Inflammatory macrophage treated with lipopolysaccharide for 4 hours (primary cell): ENCODE data around the gene PAH.
A peak's percentile ranks its signal among the peaks of the same experiment; 100 is the strongest.

ENCODE experiments used
- DNase-seq: peaks from one replicate; pipeline ENCODE4 v3.0.0-alpha.2; 2020

PAH gene

DNA sequence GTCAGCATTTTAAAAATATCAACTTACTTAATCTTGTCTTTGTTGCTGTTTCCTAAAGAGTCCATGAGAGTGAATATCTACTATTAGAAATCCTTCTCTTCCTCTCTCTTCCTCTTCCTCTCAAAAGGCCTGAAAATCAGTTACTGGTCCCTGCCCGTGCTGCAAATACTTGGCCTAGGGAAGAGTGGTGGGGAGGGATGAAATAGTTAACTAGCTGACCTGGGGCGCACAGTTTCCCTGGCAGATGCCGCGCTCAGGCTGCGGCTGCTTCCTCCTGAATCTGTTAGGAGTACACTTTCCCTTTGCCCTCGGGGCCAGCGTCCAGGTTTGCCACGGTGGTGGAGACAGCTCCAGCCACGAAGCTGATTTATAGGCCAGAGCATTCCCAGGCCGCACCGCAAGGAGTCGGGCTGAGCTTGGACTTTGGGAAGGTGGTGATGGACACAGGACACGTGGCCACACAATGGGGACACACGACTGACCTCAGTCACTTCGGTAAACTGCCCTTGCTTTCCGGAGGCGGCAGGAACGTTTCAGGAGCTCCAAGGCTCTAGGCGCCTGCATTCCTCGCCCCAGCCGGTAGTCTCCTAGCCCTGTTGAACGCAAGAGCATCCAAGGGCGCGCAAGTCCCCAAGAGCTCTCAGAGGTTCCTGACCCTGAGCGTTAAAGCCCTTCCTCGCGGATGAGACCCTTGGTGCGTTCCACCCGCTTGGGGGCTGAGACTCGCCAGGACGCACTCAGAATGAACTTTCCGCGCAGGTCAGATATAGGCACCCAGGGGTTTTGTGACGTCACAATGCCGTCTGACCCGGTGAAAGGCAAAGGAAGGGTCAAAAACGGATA is 33.3 kb upstream of the PAH start:
- no peak for DNase-seq

DNA sequence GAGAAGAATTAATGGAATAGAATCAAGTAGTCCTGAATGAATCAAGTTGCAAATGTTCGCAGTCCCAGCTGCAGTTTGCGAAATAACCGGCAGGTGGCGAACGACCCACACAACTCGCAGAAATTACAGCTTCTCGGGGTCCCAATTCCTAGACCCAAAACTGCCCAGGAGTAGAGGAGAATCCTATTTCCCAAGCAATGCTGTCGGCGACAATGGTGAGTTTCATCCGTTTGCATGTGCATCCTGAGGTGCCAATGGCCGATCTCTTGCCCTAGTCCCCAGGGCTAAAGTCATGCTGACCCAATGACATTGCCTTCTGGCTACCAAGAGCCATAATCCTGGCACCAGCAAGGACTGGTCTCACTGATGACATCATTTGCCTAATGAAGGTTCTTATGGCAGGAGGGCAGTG is 31.9 kb upstream of the PAH start:
- DNase-seq: peak; percentile 3

DNA sequence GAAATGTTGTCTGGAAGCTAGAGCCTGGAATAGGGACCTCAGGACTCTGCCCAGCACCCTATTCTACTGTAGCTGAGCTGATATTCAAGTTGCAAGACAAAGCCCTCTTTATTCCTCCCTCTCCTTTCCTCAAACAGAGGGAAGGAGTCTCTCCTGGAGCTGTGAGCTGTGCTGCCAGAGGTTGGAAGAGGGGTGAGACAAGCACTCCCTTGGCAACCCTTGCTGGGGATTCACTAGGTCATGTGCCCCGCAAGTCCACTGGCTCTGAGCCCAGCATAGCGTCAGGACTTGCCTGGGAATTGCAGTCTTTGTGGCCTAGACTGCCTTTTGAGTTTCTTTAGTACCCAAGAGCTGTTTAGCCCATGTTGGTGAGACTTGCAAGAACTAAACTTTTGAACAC is 29.0 kb upstream of the PAH start:
- DNase-seq: no peak

DNA sequence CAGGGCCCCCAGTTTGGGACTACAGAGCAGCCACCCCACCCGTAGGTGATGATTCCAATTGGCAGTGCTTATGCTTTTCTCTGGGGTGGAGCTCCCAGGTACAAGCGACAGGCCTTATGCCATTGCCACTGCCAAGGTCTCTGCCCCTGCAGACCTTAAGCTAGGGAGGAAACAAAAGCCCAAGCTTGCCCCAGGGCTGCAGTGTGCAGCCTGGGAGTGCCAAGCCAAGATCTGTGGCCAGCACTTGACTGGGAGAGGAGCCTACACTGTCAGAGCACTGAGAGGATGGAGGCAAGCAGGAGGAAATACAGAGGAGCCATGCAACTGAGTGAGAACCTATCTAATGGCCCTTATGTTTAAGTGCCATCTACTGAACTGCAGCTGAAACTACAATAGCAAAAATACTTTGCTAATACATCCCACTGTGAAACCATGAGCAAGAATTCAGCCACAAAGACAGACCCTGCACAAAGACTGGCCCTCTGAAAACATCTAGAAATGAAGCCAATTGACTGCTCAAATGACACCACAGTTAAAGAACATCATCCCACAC is 22.7 kb upstream of the PAH start:
- DNase-seq: no peak

DNA sequence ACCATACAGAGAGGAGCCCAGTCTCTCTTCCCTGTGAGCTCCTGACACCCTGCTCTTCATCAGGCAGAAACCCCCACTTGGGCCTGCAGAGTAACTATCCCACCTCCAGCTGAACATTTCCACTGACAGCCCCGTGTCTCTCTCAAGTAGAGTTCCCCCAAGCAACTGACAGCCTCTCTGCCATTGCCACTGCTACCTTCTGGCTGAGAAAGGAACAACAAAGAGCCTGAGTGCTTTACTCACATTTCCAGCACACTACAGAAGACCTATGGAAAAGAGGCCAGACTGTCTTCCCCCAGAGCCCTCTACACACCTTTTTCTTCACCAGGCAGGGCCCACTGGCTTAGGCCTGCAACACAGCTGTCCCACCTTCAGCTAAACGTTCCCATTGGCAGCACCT is 22.0 kb upstream of the PAH start:
- no peak for DNase-seq

DNA sequence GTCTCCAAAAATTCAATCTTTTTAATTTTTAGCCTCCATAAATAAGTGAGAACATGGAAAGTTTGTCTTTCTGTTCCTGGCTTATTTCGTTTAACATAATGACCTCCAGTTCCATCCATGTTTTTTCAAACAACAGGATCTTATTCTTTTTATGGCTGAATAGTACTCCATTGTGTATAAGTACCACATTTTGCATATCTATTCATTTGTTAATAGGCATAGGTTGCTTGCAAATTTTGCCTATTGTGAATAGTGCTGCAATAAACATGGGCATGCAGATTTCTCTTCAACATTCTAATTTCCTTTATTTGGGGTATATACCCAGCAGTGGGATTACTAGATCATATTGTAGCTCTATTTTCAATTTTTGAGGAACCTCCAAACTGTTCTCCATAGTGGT is 16.1 kb upstream of the PAH start:
- no peak for DNase-seq

DNA sequence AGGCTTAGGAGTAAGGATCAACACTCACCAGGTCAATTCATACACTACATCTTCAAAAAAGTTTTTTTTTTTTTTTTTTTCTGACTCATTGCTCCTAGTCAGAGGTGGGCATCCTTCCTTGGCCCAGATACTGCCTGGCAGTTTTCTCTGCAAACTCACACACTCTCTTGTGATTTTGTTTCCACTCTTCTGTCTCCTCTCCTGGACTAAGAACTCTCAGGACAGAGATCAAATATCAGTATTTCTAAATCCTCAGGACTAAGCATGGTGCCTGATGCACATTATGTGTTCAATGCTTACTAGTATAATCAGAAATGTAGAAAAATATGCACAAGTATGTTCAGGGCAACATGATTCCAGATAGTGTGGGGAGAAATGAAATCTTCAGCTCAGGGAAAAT is 10.2 kb upstream of the PAH start:
- DNase-seq: no peak

DNA sequence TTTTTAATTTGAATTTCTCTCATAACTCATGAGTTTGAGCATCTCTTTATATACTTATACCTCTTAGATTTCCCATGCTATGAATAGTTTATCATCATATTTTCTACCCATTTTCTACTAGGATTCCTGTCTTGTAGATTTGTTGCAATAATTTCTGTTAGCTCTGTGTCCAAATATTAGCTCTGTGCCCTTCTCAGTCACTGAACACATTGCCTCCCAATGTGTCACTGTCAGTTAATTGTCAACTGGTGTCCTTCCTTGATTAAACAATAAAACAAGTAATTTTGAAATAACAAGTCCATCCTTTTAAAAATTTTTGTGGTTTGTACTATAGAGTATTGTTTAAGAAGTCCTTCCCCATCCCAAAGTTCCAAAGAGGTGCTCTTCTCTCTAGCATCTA is 4.2 kb upstream of the PAH start:
- no peak for DNase-seq

DNA sequence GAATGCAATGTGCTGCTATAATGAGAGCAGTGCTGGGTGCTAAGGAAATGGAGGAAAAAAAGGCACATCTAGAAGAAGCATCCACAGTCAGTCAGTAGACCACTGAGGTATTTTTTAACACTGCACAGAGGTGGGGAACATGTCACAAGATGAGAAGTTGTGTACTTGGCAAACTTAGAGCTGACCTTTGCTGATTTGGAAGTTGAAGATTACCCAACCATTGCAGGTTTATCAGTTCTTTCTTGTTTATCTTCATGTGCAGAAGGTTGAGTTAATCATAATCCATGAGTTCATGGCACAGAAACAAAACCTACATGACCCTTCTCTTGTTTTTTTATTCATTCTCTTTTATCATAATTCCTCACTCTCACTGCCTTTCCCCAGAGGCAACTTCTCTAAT is 3.2 kb upstream of the PAH start:
- no peak for DNase-seq

DNA sequence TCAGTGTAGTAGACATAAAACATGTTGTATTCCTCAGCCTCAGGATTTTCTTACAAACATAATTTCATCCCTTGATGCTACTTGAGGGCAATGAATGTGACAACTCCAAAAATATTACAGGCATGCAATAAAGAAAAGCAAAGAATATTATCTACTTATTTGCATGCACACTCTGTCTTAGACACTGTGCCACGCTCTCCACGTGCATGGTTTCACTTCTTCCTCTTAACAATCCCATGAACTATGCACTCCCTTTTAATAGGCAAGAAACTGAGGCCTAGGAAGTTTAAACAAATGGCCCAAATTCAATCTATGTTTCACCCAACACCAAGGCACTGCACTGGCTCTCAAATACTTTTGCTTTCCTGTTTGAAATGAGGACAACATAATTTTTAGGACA is 1.8 kb upstream of the PAH start:
- DNase-seq: no peak

DNA sequence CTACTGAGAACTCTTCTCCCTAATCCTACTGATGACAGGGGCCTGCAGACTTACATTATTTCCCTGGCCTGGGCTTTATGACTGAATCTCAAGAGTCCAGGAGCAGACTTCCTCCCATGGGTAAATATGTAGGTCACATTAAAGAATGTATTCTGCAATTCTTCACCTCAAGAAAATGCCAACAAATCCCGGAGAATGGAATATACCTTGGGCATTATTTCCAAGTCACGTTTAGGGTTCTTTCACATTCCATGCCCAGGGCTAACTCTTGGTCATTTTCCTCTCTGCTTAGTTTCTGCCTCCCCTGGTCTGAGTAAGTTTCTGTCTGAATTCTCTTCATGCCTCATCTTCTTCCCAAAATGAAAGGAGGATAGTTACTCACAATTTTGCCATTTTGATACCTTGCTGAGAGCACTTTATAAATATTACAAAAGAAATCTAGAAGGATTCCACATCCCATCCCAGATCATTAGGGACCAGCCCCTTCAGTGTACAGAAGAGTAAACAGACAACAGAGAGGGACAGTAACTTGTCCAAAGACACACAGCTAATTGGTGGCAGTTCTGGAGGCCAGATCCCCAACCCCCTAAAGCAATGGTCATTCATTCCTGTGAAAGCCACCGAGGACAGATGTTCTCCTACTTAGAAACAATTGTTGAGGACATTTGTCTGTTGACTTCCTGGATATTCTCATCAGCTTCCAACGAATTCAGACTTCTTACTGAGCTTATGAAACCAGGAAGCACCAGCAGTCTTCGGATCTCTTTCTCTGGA is 605 bp downstream of the PAH start:
- no peak for DNase-seq

DNA sequence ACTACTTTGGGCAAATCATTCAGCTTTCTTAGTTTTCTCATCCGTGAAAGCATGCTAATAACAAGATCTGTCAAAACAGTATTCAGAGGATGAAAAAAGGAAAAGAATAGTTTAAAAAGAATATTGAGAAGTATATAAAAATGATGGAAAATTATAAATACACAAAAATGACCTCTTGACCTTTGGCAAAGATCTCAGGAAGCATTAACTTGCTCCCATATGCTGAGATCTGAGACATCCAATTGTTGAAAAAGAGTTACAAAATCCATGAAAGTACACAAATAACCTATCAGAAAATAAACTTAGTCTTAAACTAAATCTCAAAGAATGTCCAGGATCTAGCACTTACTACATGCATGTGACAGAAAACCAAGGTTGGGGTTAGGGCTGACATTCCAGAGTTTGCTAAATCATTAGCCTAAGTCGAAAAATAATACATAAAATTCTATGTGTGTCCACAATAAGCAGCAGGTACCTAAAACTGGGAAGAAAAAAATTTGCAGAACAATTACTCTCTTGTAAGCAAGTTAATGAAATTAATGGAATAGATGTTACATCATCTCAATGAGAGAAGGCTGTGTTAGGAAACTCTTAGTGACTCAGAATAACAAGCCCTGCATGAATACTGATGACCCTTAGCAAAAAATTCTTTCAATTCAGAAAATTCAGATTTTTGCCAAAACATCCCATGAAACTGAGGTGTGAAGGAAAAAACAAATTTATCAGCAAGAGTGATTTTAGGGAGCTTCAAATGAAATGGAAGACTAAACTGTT is 3.4 kb downstream of the PAH start:
- DNase-seq: no peak

DNA sequence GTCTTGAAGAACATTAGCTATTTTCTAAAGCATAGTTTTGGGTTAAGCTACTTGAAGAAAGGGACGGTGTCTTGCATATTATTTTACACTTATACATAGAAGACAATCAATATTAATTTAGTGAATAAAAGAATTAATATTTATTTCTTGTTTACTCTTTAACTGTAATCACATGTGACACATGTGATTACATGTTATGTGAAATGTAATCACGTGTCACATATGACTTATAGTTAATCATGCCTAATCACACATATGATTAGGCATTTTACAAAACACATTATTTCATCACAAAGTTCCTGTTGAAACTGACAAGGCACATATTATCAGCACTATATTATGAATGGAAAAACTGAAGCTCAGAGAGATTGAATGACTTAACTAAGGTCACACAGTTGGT is 4.8 kb downstream of the PAH start:
- no peak for DNase-seq

DNA sequence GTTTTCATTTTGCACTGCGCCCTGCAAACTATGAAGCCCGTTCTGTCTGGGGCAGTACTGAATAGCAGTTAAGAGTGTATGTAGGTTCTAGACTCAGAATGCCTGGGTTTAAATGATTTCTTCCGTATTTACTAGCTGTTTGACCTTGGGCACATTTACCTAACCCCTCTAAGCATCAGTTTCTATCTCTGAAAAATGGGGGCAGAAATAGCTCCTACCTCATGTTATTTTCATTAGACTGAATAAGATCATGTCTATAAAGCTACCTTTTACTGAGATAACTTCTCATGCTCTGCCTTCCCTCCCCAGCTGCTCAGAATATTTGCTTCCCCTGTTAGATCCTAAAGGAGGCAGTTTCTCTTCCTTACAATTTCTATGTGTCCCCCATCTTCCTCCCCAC is 5.7 kb downstream of the PAH start:
- DNase-seq: no peak

DNA sequence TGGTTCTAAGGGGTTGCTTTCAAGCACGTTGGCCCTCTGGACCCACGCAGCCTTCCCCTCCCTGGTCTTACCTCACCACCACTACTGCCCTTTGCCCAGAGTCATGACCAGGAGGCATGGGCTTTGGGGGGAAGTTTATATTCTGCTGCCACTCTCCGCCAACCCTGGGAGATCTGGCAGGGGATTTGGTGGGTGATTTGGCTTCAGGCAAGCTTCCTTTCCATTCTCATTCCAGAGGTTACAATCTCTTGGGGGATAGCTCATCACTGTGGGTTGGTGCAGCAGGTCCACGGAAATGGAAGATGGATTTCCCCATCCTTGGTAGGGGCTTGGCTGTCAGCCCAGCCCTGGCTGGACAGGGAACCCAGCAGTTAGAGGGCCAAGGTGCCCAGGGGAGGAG is 6.3 kb downstream of the PAH start:
- no peak for DNase-seq

DNA sequence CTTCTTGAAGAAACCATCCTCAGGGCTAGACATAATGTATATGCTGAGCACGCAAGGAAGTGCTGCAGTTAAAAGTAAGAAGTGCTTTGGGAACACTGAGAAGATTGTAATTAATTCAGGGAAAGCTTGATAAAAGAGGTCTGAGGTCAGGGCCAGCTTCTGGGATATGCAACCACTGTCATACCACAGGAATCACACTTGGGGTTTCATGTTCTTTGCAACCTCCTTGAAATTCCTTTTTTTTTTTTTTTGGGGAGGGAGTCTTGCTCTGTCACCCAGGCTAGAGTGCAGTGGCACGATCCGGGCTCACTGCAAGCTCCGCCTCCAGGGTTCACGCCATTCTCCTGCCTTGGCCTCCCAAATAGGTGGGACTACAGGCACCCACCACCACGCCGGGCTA is 6.9 kb downstream of the PAH start:
- no peak for DNase-seq

DNA sequence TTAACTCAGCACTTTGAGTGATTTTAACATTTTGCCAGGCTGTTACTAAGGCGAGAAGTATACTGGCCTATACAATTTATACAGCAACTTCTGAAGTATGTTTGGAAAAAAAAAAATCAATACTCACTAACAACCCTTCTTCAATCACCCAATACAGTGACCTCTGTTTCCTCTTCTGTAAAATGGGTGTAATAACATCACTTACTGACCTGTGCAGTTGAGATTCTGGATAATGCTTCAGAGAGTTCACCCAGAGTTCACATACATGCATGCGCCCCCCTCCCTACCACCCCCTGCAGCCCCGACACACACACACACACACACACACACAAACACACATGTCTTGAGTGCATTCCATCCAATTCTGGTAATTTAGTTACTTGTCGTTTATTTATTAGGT is 9.1 kb downstream of the PAH start:
- DNase-seq: no peak

DNA sequence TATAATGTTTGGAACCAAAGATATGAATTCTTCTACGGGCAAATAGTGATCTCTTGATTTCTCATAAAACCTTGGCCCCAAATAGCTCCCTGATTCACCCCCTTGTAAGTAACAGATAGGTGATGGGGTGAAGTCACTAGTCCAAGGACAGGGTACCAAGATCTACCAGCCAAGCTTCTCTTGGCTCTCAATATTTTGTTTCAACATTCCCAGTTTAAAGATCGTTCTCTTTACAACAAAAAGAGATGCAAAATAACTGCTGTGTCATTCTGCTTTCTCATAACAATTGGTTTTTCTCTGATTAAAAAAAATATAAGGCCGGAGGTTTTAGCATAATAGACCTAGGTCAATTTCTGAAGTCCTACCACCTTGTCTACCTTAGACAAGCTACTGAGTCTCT is 11.8 kb downstream of the PAH start:
- DNase-seq: no peak

DNA sequence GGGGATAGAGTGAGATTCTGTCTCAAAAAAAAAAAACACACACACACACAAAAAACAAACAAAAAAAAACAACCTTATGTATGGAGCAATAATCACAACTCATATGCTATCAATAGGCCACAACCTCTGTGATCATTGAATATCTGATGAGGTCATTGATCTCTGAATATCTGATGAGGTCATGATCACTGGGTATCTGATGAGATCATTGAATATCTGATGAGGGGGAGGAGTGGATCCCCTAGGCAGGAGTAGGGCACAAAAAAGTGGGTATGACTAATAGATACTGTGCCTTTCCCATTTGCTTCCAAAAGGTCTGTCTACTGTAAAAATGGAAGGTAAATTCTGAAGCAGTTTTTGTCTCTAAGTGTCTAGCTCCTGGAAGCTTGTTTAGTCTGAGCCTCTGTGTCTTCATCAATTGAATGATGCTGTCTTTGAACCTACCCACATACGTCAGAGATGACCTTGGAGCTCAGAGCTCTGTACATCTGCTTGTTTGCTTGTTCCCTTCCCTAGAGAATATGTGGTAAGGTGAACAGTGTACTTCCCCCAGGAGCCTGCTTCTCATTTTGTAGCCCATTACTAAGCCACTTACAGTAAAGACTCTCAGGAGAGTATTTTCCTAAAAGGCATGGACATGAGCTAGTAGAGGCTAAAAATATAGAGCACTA is 13.6 kb downstream of the PAH start:
- no peak for DNase-seq

DNA sequence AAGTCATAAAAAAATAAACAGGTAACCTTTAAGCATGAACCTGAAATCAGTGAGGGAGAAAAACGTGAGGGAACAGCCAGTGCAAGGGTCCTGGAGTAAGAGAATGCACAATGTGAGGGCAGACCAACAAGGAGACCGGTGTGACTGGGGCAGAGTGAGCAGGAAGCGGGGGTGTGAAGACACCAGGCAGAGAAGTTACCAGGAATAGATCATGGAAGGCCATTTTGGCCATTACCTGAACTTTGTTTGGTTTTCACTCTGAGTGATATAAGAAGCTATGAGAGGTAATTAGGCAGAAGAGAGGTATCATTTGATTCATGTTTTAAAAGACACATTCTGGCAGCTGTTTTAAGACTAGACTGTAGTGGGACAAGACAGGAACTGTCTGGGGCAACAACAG is 15.0 kb downstream of the PAH start:
- DNase-seq: no peak

DNA sequence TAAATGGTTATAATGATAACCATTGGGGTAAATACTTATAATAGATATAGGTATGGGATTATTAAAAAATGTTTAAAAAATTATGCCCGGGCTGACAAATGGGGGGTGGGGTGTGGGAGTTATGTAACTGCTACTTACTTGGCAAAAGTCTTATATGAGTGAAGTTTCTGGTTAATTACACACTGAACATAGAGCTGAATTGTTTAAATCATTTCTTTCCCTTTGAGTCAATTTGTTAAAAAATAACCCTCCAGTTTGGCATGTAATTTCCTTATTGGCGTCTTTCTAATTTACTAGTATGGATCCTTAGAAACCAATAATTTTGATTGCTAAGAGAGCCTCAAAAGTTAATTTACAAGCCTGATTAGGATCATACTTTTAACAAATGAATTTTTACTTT is 16.7 kb downstream of the PAH start:
- DNase-seq: no peak

DNA sequence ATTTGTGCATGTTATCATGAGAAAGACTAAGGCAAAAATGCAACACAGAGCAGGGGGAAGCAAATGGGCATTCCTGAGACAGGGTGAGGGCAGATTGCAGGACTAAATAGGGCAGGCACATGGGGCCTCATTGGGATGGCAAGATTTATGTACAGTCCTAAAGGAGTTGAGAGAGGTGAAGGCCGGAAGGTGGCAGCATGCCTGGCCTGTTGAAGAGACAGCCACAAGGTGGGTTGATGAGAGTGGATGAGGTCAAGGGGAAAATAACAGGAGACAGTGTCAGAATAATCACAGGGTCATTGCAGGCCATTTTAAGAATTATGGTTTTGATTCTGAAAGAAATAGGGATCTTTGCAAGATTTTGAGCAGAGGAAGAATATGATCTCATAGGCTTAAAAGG is 21.0 kb downstream of the PAH start:
- DNase-seq: no peak

DNA sequence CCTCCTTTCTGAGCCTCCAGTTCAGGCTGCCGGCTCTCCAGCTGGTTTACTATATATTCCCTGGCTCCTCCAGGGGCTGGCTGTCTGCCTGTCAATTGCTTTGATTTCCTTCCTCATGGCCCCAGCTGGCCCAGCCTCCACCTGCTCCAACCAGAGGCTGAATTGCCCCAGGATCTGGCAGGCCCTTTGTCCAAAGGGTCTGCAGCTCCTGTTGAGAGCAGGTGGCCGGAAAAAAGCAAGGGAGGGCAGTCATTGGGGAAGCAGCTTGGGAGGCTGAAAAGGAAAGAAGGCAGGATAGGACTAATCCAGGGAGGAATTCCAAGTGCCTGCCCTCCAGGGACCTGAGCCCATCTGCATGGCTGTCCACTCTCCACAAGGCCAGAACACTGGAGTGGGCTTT is 25.3 kb downstream of the PAH start:
- no peak for DNase-seq
